ENCODE data around the gene CCDC92B.

DNA sequence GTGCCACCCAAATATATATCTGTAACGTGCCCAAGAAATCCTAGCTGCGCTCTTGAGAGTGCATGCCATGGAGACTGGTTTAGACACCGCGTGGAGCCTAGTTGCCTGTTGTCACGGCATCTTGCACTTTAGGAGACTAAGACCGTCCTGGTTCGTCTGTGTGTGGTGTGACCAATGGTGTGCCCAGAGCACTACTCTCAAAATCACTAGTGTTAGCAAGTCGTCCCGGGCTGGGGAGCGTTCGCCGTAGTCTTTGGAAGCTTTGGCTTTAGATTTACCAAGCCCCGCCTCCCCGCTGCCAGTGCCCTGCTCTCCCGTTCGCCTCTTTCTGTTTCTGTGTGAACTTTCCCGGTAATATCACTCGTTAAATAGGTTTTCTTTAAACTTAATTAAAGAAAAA lies 64.9 kb downstream of the CCDC92B start:
- TF ChIP-seq, protein P1, sequence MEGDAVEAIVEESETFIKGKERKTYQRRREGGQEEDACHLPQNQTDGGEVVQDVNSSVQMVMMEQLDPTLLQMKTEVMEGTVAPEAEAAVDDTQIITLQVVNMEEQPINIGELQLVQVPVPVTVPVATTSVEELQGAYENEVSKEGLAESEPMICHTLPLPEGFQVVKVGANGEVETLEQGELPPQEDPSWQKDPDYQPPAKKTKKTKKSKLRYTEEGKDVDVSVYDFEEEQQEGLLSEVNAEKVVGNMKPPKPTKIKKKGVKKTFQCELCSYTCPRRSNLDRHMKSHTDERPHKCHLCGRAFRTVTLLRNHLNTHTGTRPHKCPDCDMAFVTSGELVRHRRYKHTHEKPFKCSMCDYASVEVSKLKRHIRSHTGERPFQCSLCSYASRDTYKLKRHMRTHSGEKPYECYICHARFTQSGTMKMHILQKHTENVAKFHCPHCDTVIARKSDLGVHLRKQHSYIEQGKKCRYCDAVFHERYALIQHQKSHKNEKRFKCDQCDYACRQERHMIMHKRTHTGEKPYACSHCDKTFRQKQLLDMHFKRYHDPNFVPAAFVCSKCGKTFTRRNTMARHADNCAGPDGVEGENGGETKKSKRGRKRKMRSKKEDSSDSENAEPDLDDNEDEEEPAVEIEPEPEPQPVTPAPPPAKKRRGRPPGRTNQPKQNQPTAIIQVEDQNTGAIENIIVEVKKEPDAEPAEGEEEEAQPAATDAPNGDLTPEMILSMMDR (IDR thresholded peaks at IDR 0.05; ENCODE audit: poor library complexity, severe bottlenecking), result no peak
- TF ChIP-seq POLR2AphosphoS5 (IDR thresholded peaks at IDR 0.05), result no peak
- no peak for TF ChIP-seq EZH2 (IDR thresholded peaks at IDR 0.05; ENCODE audit: borderline replicate concordance, insufficient read depth, low read length, poor library complexity, severe bottlenecking)
- no peak for TF ChIP-seq TAF1 (IDR thresholded peaks at IDR 0.05; ENCODE audit: low read depth)
